GM19372 (cell line): ENCODE results near the gene BEGAIN.
"Not testable (repeated sequence)": the region's sequence is repeated elsewhere in the genome, so short reads cannot be mapped to it uniquely, and the experiment has no call there.

Source experiments
- ATAC-seq: cut with Tn5 transposase; IDR thresholded peaks from one replicate; pipeline ENCODE4 v1.9.1; 2021; ENCODE audit warnings: mild to moderate bottlenecking, low read depth, moderate library complexity; ENCODE audit not compliant: unreplicated experiment

Gene BEGAIN

GRCh38 chr14:100528962-100529560 lies 58.2 kb downstream of the BEGAIN start:
- ATAC-seq, result no peak

DNA sequence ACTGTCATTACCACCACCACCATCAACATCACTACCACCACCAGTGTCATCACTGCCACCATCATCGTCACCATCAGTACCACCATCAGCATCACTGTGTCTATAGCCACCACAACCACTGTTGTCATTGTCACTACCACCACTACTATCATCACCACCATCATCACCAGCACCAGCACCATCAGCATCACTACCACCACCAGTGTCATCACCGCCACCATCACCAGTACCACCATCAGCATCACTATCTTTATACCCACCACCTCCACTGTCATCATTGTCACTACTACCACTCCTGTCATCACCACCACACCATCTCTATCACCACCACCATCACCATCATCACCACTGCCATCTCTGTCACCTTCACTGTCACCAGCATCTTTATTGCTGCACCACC lies 60.6 kb downstream of the BEGAIN start:
- no peak for ATAC-seq

- no peak for ATAC-seq
Measured at GRCh38 chr14:100526057-100526456, 61.2 kb downstream of the BEGAIN start.

GRCh38 chr14:100525615-100526014 lies 61.6 kb downstream of the BEGAIN start:
- no peak for ATAC-seq

DNA sequence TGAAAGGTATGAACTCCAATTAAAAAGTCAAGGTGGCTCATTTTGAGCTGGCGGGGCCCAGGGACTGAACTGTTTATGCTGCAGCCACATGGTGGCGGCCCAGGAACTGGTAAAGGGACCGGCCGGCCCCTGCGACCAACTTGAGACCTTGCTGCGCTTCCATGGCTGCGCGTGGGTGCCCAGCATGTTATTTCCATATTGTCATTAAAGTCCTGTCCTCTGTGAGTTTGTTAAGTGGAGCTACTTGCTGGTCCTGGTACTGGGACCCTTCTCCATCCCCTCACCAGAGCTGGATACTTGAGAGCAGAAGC lies 62.3 kb downstream of the BEGAIN start:
- no peak for ATAC-seq

GRCh38 chr14:100524233-100524932 lies 62.8 kb downstream of the BEGAIN start:
- no peak for ATAC-seq

GRCh38 chr14:100523843-100524169 lies 63.4 kb downstream of the BEGAIN start:
- no peak for ATAC-seq

DNA sequence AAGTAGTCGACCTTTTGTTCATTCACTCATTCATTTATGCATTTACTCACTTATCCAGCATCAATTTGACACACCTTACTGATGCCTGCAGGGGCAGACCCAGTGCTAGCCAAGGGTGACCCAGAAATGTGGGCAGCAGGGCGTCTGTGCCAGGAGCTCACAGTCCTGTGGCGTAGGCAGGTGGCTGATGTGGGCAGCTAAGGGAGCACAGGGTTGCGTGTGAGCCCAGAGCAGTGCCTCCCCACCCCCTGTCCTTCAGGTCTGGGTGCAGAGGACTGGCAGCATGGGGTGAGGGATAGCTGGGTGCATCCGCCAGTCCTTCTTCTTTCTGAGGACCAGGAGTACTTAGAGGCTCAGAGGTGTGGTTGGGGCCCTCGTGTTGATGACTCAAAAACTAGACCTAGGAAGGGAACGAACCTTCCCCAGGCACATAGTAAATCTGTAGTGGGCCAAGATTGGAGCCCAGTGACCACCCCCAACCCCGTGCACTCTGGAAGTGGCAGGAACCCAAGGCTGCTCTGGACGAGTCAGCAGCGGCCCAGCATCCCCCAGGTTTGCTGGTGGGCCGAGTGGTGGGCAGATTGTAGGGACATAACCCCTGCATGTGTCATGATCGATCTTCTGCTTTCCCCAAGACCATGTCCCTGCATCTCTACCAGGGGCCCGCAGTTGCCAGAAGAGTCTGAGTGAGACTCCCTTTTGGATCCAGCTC lies 63.9 kb downstream of the BEGAIN start:
- no peak for ATAC-seq

GRCh38 chr14:100522616-100523099 lies 64.6 kb downstream of the BEGAIN start:
- ATAC-seq, result no peak

GRCh38 chr14:100506053-100506452 lies 81.2 kb downstream of the BEGAIN start:
- ATAC-seq, result not testable (repeated sequence)

DNA sequence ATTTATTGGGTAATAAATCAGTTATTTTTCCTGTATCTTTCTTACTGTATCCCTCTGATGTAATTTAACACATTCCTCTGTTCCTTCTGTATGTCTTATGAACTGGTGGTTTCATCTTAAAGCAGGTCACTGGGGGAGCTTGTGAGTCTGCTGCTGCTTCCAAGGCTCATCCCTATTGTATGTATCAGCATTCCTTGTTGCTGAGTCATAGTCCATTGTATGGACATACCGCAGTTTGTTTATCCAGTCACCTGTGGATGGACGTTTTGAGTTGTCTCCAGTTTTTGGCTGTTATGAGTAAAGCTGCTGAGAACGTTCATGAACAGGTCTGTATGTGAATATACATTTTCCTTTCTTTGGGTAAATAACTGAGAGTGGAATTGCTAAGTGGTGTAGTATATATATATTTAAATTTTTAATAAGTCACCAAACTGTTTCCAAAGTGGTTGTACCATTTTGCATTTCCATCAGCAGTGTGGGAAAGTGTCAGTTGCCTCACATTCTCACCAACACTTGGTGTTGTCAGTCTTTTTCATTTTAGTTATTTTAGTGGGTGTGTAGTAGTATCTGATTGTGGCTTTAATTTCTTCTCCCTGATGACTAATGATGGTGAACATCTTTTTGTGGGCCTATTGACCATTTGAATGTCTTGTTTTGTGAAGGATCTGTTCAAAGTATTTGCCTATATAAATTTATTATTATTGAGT lies 82.7 kb downstream of the BEGAIN start:
- ATAC-seq, result no peak

DNA sequence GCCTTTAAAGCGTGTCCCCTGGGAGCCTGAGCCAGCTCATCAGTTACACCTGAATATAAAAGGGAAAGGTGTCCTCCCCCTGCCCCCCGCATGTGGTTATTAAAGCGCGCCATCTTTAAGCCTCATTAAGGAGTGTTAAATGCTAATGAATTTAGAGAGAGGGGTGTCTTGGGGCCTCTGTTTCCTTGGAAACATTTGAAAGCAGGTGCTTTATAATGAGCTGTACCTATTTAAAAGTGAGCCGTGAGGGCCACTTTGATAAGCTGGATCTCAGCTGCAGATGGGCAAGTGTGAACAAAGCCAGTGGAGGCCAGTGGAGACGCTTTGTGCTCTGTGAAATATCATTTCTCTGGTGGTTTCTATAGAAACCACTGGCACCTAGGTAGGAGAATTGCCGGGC lies 84.0 kb downstream of the BEGAIN start:
- ATAC-seq, result no peak

- ATAC-seq, result no peak
Measured at GRCh38 chr14:100502622-100503220, 84.5 kb downstream of the BEGAIN start.

DNA sequence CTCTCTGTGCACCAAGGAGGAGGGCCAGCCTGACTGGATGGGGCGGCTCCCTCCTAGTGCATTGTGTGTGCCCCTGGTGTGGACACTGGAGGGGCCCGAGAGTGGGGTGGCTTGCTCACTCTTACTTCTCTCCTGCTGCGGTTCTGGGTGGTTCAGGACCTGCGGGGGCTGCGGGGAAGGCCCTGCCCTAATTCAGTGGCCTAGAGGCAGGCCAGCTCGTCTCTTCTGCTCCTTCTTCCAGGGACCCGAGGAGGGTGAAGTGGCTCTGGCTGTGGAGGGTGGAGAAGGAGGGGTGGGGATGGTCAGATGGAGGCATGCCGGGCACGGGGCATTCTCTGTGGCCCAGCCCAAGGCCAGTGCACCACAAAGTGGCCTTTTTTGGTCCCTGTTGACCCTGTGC lies 87.1 kb downstream of the BEGAIN start:
- no peak for ATAC-seq

DNA sequence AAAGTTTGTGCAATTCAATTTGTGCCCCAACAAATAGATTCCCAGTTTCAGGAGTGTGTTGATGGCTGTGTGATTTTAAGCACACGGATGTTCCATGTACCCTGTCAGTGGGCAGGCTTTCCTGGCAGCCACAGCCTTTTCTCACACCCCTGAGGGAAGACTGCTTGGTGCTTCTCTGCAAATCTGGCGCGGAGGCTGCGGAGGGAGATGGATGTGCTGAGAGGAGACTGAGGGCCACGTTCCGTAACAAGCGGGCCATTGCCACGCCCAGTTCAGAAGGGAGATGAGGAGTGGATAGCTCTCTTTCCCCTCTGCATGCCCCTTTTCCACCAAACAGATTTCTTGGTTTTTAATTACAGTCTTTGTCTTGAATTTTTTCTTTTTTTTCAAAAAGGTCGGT lies 89.1 kb downstream of the BEGAIN start:
- no peak for ATAC-seq

DNA sequence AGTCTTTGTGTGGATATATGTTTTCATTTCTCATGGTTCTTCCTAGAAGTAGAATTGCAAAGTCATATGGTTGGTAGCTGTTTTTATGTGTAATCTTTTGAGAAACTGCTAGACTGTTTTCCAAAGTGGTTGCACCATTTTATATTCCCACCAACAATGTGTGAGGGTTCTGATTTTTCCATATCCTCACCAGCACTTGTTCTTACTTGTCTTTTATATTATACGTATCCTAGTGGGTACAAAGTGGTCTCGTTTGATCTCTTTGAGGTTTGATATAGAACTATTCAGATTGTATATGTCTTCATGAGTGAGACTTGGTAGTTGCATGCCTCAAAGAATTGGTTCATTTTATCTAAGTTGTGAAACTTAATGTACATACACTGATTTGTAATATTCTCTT lies 91.3 kb downstream of the BEGAIN start:
- ATAC-seq, result no peak

DNA sequence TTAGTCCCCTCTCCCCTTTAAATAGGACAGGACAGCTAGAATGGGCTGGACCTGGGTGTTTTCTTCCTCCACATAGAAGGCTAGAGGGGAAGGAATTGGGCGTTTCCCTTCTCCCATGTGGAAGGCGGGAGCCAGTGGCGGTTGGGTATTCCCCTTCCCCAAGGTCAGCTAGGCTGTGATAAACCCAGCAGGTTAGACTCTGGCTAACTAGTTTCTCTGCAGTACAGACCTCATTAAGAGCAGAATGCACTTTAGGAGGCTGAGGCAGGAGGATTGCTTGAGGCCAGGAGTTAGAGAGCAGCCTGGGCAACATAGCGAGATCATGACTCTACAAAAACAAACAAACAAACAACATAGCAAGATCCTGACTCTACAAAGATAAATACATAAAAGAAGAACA lies 92.6 kb downstream of the BEGAIN start:
- ATAC-seq, result no peak

GRCh38 chr14:100490252-100490651 lies 97.0 kb downstream of the BEGAIN start:
- ATAC-seq, result no peak

GRCh38 chr14:100488057-100488456 lies 99.2 kb downstream of the BEGAIN start:
- no peak for ATAC-seq

DNA sequence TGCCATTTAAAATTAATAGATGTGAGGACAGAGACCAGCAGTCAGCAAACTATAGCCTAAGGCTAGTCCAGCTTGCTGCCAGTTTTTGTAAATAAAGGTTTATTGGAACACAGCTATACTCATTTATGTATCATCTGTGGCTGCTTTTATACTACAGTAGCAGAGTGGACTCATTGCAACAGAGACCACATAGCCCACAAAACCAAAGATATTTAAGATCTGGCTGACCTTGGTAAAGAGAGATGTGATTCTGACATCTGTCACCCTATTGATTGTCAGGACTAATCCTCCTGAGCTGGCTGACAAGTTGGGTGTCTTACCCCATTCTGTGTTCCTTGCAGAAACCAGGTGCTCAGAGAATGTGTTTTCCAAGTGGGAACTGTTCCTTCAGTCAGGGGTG lies 99.9 kb downstream of the BEGAIN start:
- no peak for ATAC-seq
